ENCODE measurements around the gene COL12A1. TPM values are rescaled to one million over a fixed set of nuclear protein-coding genes. Genes with fewer than 3 reads are reported as not detected.
A peak's percentile ranks its signal among the peaks of the same experiment; 100 is the strongest.

The COL12A1 gene
- polyA plus RNA-seq, 12 donors: 310 to 1,002 (median 511) TPM

DNA sequence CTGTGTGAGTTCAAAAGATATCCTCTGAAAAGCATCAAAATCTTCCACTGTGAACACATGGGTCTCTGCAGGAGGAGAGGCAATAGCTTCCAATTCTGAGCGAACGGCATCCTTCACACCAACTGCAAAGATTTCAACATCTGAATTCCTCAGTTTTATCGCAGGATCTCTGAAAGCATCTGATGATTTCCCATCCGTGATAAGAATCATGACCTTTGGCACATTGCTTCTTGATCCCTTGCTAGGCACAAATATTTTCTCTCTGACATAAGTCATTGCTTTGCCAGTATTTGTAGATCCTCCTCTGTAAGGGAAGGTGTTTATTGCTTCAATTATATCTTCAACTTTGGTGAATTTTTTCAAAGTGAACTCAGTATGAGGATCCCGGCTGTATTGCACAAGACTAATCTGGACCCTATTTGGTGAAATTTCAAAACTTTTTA is 22.7 kb downstream of the COL12A1 start:
- DNase-seq: no peak

DNA sequence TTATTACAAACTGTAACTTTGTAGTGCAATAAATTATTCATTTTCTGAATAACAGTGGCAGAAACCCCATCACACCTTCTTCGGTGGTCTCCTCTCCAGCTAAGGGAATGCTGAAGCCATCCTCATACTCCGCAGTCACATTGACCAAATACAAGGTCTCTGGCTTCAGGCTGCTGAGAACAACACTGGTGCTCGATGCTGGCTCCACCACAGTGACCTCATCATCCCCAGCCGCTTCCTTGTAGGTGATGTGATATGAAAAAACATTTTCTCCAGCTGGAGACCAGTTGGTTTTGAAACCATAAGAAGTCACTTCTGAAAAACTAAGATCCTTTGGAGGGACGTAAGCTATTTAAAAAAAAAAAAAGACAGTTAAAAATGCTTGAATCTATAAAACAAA is 25.0 kb downstream of the COL12A1 start:
- DNase-seq: no peak

DNA sequence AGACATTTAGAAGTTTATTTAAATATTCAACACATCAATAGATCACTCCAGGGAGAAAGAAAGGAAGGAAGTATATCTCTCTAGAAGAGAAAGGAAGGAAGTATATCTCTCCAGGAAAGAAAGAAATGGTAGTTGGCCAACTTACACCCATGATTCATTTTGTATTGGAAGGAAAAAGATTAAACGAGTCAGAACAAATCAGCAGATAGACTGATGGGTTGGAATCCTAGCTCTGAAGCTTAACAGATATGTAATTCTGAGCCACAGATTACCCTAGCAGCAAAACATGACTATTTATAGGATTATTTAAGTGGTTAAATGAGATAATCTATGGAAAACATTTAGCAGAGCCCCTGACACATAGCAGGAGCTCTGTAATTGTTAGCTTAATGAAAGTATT is 27.1 kb downstream of the COL12A1 start:
- no peak for DNase-seq

DNA sequence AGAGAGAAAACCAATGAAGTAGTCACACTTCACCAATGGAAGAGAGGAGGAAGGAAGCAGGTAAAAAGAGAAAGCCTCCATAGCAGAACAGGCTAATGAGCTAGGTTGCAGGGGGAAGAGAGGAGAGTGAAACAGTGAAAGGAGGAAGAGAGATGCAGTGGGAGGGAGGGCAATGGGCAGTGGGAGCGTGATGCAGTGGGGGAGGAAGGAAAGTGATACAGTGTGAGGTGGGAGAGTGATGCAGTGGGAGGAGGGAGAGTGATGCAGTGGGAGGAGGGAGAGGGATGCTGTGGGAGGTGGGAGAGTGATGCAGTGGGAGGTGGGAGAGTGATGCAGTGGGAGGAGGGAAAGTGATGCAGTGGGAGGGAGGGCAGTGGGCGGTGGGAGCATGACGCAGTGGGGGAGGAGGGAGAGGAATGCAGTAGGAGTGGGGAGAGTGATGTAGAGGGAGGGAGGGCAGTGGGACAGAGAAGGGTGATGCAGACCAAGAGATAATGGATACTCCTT is 29.7 kb downstream of the COL12A1 start:
- DNase-seq: no peak

DNA sequence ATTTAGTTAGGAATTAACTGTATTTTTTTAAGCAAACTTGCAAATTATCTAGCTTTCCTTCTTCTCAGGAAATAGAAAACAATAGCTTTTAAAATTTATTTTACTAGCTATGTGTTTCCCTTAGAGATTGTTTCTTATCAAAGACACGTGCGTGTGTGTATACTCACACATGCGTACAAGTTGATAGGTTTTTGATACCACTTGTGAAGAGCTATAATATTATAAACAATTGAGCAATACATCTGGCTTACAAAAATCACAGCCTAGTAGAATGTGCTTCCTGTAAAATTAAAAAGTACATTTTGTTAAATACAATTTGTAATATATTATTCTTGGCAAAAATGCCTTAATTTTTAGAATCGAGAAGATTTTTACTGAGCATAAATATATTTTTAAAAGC is 33.9 kb downstream of the COL12A1 start:
- no peak for DNase-seq

DNA sequence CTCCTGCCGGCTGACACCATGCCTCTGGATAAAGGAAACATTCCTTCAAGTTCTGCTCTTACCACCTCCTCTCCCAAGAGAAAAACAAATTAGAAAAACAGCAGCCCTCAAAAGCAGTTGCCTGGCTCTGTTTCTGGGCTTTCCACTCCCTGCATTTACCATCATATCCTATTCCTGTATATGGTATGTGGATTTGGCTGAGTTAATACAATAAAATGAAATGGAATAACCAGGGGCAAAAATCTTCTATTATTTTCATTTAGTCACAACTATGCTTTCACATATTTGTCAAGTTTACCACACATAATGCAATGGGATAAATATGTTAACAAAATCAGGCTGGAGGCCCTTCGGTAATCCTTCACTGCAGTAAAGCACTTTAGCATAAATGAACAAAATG is 34.3 kb downstream of the COL12A1 start:
- DNase-seq: peak; percentile 75

DNA sequence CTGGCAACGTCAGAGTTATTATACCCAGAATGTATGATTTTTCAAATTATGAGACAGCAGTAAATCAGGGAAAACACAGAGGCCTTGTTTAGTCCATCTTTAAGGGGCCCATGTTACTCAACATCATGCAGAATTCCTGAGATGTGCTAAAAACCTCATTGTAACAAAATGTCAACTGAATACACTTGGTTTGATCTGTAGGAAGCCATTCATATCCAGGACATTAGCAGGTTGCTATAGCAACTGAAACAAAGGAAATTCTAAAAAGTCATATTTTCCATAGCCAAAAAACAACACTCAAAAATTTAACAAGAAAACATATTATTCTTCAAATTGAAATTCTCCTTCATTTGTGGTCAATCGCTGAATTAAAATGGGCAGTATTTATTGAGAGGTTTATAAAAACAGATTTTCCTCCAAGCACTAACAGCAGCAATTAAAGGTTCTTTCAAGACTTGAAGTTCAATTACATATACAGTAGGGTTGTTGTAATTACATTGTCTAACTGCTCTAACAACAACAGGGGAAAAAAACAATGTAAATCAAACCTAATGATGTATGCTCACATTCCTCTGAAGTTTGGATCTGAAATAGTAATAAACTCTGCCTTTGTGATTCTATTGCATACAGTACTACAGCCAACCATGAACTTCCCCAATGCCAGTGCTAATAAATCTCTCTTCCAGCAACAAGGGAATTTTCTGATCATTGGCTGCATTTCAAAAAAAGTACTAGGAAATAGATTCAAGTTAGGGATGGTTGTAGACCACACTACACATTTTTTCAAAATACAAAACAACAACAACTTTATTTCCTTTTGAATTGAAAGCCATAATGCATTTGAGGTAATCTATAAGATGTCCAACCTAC is 34.9 kb downstream of the COL12A1 start:
- no peak for DNase-seq

DNA sequence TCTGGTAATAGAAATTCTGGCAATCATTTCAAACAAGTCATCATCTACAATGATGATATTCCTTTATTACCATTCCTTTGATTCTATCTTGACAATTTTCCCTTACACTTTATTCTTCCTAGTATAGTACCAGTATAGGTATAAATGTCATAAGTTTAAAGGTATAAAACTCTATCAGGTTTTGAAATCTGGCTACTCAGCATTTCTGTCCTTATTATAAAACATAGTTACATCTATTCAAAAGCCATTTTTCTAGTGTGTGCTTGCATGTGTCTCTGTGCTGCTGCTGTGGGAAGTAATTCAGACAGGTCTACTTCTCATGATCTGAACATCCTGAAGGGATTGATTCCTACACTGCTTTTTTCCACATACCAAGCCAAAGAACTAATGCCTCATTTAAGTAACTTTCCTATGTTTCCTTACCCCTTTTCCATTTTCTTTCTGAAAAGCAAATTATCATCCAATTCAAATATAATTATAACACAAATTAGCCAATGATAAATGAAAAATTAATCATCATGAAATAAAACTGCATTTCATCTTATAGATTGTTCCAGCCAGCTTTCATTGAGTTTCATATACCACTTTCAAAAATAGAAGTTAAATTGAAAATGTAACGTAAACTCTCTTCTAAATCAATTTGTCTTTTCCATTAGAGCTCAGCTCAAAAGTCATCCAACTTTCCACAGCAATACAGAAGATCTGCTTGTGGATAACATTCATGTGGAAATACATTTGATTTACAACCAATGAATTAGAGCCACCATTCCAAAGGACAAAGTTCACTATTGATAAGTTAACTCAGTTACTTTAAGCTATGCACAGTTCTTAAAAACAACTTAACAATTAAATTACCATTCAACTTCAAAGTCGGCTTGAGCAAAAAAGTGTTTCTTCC is 35.9 kb downstream of the COL12A1 start:
- peak; percentile 63 for DNase-seq

DNA sequence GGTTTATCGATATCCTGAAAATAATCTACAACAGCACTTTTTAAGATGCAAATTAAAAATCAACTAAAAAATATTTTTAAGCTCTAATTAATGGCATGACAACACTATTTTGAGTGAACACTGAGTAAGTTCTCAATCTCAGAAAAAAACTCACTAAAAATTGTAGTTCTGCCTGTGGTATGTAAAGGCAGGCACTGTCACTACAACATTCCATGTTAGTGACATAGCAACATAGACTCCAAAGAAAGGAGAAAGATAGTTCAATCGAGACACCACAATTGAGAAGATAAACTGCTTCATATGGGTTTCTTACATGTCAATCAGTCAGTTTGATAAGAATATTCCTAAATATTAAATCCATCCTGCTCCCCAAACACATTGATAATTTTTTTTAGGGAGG is 38.0 kb downstream of the COL12A1 start:
- no peak for DNase-seq

DNA sequence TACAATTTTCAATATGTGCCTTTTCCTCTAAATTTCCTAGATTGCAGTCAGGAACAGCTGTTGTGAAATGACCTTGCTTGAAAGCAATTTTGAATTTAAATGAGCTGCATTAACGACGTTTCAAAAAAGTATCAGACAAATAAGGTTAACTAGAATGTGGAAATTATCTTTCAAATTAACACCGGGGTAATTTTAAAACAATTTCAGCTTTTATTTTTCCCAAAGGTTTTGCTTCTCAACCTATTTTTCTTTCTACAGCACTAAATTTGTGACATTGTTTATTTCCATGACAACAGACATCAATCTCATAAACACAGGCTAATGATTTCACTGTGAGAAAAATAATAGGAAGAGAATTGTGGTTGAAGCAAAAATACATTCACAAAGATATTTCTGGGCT is 38.5 kb downstream of the COL12A1 start:
- no peak for DNase-seq

DNA sequence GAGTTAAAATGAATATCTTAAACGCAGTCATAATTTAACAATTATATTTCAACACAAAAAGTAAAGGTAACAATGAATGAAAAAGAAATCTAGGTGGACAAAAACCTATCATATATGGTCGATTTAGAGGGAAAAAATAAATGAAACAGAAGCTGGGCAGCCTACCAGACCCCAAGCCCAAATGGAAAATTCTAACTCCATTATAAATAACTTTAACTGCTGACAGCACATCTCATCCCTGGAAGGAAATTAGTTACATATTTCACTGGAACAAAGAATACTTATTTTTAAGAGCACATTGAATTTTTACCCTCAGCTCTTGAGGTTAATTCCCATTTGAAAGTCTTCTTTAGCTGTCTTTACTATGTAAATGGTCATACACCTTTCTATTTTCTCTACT is 39.1 kb downstream of the COL12A1 start:
- DNase-seq: peak; percentile 62

DNA sequence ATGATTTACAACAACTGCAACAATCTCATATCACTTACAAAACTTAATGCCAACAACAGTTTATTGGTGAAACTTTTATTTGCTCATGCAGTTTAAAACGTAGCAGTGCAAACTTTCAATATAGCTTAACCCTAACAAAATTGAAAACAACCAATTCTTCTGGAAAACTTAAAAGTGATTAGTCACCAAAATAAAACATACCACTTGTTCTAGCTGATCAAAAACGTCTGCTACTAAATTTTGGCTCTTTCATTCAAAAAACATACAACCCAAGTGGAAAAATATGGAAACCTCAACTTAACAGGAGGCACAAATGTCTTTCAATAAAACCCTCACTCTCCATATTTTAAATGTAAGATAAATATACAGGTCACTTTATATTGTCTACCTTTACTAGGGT is 39.6 kb downstream of the COL12A1 start:
- DNase-seq: no peak

DNA sequence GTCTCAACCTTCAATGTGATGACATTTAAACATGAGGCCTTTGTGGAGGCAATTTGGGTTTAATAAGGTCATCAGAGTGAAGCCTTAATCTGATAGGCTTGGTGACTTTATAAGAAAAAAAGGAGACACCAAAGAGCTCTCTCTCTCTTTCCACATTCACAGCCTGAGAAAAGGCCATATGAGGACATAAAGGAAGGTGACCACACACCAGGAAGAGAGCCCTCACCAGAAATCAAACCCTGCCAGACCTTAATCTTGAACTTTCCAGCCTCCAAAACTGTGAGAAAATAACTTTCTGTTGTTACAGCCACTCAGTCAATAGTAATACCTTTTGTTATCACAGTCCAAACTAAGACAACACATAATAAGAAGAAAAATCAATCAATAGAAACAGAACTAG is 47.7 kb downstream of the COL12A1 start:
- DNase-seq: no peak

DNA sequence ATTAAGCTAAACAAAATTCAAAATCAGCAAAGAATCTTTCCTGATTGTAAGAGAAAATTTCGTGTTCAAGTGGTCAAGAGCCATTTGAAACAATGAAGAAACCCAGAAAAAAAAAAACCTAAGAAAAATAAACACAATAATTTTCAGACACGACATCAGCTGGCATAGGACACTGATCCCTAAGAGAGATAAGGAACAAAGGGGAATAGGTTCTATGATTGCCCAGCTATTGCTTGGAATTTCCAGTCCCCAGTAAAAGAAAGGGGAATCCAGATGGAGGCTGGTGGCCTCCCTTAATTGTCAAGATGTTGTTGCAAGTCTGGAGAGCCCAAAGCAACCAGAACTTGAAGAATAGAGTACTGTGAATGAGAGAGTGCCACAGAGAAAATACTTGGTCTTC is 48.5 kb downstream of the COL12A1 start:
- DNase-seq: no peak

DNA sequence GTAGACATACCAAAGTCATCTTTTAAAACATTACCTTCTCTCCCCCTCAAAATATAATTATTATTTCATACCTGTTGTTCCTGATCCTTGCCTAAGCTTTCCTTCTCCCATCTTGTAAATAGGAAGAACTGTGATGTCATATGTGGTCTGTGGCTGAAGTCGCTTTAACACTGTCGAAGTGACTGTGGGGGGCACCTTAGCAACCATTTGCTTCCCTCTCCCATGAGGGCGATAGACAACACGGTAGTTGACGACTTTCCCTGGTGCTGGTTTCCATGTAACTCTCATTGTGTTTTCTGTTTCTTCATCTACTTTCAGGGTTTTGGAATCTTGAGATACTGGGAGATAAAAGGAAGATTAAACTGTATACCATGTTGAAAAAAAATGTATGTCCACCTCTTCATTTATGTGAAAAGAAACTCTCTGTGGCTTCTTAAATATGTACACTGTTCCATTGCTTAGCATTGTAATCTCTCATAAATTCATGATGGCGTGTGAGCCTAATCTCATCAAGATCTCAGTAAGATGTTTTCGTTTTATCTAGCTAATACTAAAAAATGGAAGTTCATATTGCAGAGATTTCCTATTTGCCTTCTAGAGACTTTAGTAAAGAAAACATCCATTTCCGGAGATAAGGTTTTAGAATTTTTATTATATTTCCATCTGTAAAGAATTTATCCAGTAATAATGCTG is 49.5 kb downstream of the COL12A1 start:
- DNase-seq: no peak

DNA sequence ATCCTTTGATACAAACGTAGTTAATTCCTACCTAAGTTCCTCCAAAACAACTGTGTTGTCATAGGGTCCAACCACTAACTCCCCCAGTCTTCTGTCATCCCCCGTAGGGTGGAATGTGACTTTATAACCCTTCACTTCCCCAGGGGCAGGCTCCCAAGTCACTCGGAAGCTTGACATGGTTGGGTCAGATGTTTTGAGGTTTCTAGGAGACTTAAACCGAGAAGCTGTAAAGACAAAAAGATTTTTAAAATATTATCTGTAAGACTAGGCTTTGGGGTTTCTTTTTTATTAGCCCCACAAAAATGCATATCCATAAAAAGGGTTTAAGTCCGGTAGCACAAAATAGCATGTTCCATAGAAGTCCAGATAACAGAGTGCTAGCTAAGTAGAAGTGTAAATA is 50.2 kb downstream of the COL12A1 start:
- no peak for DNase-seq

DNA sequence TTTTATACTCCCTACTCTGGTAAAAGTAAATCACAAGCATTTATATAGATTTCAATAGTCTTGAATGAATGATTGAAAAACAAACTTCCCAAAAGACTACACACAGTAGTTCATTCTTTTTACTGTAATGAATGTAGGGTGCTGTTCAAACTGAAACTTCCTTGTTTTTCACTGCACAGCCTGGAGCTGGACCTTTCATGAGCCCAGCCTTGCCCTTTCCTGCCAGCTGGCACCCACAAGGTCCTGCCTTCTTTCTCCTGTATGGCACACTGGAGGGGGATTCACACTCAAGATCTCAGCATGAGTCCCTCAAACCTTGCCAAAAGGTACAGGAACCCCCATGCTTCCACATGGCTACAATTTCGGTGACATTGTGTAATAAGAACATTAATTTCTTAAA is 50.9 kb downstream of the COL12A1 start:
- no peak for DNase-seq

DNA sequence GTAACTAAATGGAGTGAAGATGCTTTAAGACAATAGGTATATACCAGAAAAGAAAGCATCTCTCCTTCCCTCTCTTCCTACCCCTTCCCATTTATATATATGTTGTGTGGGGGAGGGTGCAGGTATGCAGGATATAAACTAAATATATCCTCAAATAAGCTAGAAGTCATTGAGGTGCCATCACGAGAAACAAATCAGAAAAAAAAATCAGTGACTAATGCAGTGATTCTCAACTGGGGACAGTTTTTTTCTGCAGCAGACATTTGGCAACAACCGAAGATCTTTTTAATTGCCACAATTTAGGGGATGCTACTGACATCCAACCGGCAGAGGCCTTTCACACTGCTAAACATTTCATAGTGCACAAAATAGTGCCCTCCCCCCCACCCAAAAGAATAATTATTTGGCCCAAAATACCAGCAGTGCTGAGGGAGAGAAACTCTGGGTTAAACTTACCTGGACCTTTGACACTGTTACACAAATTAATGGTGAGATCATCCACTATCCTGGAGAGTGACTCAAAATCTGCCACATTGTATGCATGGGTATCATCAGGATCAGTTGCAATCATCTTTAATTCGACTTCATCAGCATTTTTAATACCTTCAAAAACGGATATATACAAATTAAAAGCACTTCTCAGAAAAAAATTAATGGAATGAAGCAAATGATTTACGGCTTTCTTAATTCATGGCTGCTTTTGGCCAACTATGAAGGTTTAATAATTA is 55.0 kb downstream of the COL12A1 start:
- no peak for DNase-seq

DNA sequence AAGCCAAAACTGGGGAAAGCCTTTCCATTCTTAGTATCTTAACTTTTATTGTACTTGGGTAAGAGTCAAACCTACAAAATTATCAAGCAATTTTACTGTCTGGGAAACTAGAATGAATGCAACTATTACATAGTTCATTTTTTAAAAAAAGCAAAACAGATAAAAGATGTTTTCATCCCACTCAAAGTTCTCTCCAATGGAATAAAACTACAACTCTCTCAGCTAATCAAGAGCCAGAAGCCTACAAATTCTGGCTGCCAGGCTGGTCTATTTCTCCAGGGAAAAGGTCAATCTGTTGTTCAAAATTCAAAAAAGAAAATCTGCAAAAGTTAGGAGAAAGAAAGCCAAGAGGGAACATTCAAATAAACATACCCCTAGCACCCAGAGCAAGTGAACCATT is 56.2 kb downstream of the COL12A1 start:
- no peak for DNase-seq

DNA sequence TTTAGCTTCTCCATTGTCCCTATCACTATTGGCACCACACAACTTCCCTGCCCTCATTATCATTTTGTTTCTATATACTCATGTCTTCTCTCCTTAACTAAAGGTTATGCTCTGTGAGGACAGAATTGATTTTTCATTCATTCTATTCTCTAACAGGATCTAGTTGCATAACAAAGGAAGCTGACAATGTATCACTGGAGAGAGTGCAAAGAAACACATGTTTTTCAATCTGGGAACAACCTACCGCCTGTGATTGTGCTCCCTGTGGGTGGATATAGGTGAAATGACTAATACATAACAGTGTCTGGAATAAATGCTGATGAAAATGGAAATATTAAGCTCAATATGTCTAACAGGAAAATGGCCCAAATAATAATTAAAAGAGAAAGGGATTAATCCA is 56.6 kb downstream of the COL12A1 start:
- DNase-seq: no peak

DNA sequence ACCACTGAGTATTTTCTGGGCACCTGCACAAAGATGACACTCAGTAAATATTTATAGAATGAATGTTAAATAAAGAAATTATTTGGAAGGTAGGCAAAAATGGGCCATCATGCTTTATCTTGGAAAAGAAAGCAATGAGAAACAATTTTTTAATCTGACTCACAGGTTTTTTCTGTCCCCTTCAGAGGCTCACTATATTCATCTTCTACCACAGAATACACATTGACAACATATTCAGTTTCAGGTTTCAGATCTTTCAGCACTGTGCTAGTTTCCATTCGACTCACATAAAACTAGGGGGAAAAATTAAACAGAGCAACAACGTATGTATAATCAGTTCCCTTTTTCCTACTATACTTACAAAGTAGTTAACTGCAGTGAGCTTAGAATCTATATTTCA is 58.3 kb downstream of the COL12A1 start:
- no peak for DNase-seq

All from muscle of arm (tissue), 12 donors.